ENCODE measurements around the gene SOCS3. TPM values are rescaled to one million over a fixed set of nuclear protein-coding genes. Genes with fewer than 3 reads are reported as not detected.

The SOCS3 gene
- total RNA-seq, 1 donor from 2014 or later, result 3.1 TPM

DNA sequence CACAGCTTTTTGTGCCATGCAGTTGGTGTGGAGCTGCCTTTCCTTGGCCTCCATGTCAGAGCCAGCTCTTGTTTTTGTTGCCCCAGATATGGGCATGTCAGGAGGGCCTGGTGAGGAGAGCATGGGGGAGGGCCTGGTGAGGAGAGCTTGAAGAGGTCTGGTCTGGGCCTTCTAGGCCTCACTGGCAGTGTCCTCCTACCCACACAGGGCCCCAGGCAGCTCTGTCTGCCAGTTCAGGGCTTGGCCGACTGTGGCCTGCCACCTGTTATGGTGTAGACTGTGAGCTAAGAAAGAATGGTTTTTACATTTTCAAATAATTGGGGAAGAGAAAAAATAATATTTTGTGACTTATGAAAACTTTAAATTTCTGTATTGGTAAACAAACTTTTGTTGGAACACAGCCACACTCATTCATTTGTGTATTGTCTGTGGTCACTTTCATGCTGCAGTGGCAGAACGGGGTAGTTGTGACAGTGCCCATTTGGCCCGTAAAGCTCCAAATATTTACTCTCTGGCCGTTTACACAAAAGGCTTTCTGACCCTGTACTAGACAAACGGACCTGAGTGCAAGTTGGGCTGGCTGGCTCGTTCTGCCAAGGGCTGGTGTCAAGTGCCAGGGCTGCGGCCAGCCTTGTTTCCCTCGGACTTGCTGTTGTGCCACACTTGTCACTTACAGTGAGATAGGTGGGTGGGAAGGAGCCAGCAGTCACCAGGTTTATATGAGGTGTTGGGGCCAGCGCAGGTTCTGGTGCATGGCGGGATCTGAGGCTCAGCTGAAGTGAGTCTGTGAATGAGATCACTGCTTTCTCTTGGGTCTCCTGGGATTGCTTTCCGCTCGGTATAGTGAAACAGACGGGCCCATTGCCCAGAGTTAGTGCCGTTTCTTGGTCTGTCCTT lies 36.8 kb upstream of the SOCS3 start:
- no peak overlapping the region for H3K4me3 Mint-ChIP-seq (ENCODE audit: unreplicated experiment)
- peaks cover 6% of the 10 kb centered on the region for H3K9me3 Mint-ChIP-seq (ENCODE audit: unreplicated experiment)
- no peaks in the 10 kb centered on the region for H3K36me3 Mint-ChIP-seq (ENCODE audit: unreplicated experiment)
- peak overlapping the region; percentile 36 for H3K27ac Mint-ChIP-seq (ENCODE audit: unreplicated experiment)
- no peak for DNase-seq
- no peaks in the 10 kb centered on the region for H3K27me3 Mint-ChIP-seq (ENCODE audit: unreplicated experiment)
- TF ChIP-seq CTCF (IDR thresholded peaks at IDR 0.05; ENCODE audit: partially characterized antibody, unreplicated experiment), result no peak
- peaks cover 20% of the 10 kb centered on the region for H3K4me1 Mint-ChIP-seq (ENCODE audit: low read depth, unreplicated experiment)

DNA sequence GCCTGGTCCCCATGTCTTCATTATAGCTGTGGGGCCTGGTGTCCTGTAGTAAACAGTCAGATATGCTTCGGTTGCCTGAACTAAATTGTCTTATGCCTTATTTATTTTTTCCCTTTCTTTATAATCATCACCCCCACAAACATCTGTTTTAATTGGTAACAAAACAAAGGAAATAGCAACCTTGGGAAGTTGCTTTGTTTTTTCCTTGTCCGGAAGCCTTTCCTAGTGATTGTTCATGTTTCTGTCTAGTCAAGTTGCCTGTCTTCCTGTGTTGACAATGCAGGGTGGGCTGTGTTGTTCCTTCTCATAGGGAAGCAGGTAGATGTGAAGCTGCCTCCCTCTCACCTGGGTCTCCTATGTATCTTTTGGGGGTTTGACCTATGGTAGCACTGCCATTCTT lies 35.3 kb upstream of the SOCS3 start:
- Mint-ChIP-seq H3K27ac (ENCODE audit: unreplicated experiment) (peak overlapping the region; percentile 70), H3K9me3 (ENCODE audit: unreplicated experiment) (peaks cover 11% of the 10 kb centered on the region), H3K27me3 (ENCODE audit: unreplicated experiment) (peaks cover 3% of the 10 kb centered on the region), H3K4me1 (ENCODE audit: low read depth, unreplicated experiment) (peaks cover 28% of the 10 kb centered on the region), H3K4me3 (ENCODE audit: unreplicated experiment) (no peak overlapping the region), H3K36me3 (ENCODE audit: unreplicated experiment) (no peaks in the 10 kb centered on the region)
- no peak for DNase-seq
- no peak for TF ChIP-seq CTCF (IDR thresholded peaks at IDR 0.05; ENCODE audit: partially characterized antibody, unreplicated experiment)

GRCh38 chr17:78394209-78394608 lies 34.3 kb upstream of the SOCS3 start:
- Mint-ChIP-seq H3K36me3 (ENCODE audit: unreplicated experiment) (no peaks in the 10 kb centered on the region), H3K4me1 (ENCODE audit: low read depth, unreplicated experiment) (peaks cover 30% of the 10 kb centered on the region), H3K27ac (ENCODE audit: unreplicated experiment) (no peak overlapping the region), H3K9me3 (ENCODE audit: unreplicated experiment) (peaks cover 11% of the 10 kb centered on the region), H3K4me3 (ENCODE audit: unreplicated experiment) (no peak overlapping the region), H3K27me3 (ENCODE audit: unreplicated experiment) (peaks cover 5% of the 10 kb centered on the region)
- DNase-seq, result no peak
- TF ChIP-seq CTCF (IDR thresholded peaks at IDR 0.05; ENCODE audit: partially characterized antibody, unreplicated experiment), result no peak

DNA sequence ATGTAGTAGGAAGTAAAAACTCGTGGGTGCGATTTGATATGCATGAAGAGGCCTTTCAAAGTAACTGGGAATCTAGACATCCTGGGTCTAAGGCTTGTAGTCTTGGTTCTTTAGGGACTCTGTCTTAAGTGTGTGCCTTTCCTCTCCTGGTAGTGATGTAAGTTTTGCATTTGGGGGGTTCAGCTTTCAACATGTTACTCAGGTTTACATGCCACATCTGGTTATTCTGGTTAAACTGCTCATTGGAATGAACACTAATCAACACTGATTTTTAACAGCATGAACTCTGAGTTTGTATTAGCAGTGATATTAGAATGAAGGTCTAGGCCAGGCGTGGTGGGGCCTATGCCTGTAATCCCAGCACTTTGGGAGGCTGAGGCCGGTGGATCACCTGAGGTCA lies 33.7 kb upstream of the SOCS3 start:
- peaks cover 32% of the 10 kb centered on the region for H3K4me1 Mint-ChIP-seq (ENCODE audit: low read depth, unreplicated experiment)
- TF ChIP-seq CTCF (IDR thresholded peaks at IDR 0.05; ENCODE audit: partially characterized antibody, unreplicated experiment), result no peak
- H3K36me3 Mint-ChIP-seq (ENCODE audit: unreplicated experiment), result no peaks in the 10 kb centered on the region
- no peak overlapping the region for H3K4me3 Mint-ChIP-seq (ENCODE audit: unreplicated experiment)
- H3K27me3 Mint-ChIP-seq (ENCODE audit: unreplicated experiment), result peaks cover 5% of the 10 kb centered on the region
- DNase-seq, result no peak
- peaks cover 11% of the 10 kb centered on the region for H3K9me3 Mint-ChIP-seq (ENCODE audit: unreplicated experiment)
- H3K27ac Mint-ChIP-seq (ENCODE audit: unreplicated experiment), result no peak overlapping the region

GRCh38 chr17:78392295-78392694 lies 32.4 kb upstream of the SOCS3 start:
- Mint-ChIP-seq H3K27me3 (ENCODE audit: unreplicated experiment) (peaks cover 5% of the 10 kb centered on the region), H3K27ac (ENCODE audit: unreplicated experiment) (no peak overlapping the region), H3K4me1 (ENCODE audit: low read depth, unreplicated experiment) (peaks cover 33% of the 10 kb centered on the region), H3K4me3 (ENCODE audit: unreplicated experiment) (no peak overlapping the region), H3K9me3 (ENCODE audit: unreplicated experiment) (peaks cover 11% of the 10 kb centered on the region), H3K36me3 (ENCODE audit: unreplicated experiment) (no peaks in the 10 kb centered on the region)
- TF ChIP-seq CTCF (IDR thresholded peaks at IDR 0.05; ENCODE audit: partially characterized antibody, unreplicated experiment), result no peak
- DNase-seq, result no peak
